SU-DHL-6 (cell line): ENCODE measurements around the gene NTM.

ENCODE experiments used
- H2AFZ ChIP-seq: fragments of 200-600 bp; sonication (generic); 2 replicates; pipeline ENCODE4 v1.6.1; 2014; ENCODE audit warnings: low read depth, mild to moderate bottlenecking, moderate library complexity, mixed read lengths, antibody characterized with exemption, low read length; ENCODE audit not compliant: severe bottlenecking
- H3F3A ChIP-seq: fragments of 200-600 bp; shearing (Covaris generic); 2 replicates; pipeline ENCODE4 v1.6.0; 2016; ENCODE audit warnings: antibody characterized with exemption, mild to moderate bottlenecking; ENCODE audit not compliant: insufficient read depth
- H3K27ac ChIP-seq: fragments of 200-600 bp; sonication (generic); 2 replicates; pipeline ENCODE4 v1.5.1; 2016; ENCODE audit warnings: low read depth, mild to moderate bottlenecking, low read length, moderate library complexity, mixed read lengths
- H3K27me3 ChIP-seq: fragments of 200-600 bp; sonication (generic), shearing (Covaris generic); 2 replicates; pipeline ENCODE4 v1.6.0; 2014; ENCODE audit warnings: mild to moderate bottlenecking, low read length
- H3K36me3 ChIP-seq: fragments of 200-600 bp; sonication (generic); 2 replicates; pipeline ENCODE4 v1.6.1; 2014; ENCODE audit warnings: mild to moderate bottlenecking, low read length, mixed read lengths
- H3K4me2 ChIP-seq: fragments of 300-600, 200-600 bp; shearing (Covaris generic), sonication (generic); 2 replicates; pipeline ENCODE4 v1.6.0; 2014; ENCODE audit warnings: low read length, low read depth, mild to moderate bottlenecking; ENCODE audit not compliant: poor library complexity, severe bottlenecking
- H3K4me3 ChIP-seq: fragments of 200-600 bp; sonication (generic); 2 replicates; pipeline ENCODE4 v1.5.1; 2014; ENCODE audit warnings: antibody characterized with exemption, low read length, mild to moderate bottlenecking, mixed read lengths; ENCODE audit not compliant: insufficient read depth, poor library complexity, severe bottlenecking
- H3K79me2 ChIP-seq: fragments of 200-600 bp; sonication (generic); 2 replicates; pipeline ENCODE4 v1.6.1; 2014; ENCODE audit warnings: mild to moderate bottlenecking, low read length, moderate library complexity; ENCODE audit not compliant: insufficient read depth
- H3K9ac ChIP-seq: fragments of 200-600 bp; sonication (generic); 2 replicates; pipeline ENCODE4 v1.7.0; 2014; ENCODE audit warnings: mild to moderate bottlenecking, low read length
- H3K9me2 ChIP-seq: fragments of 200-600 bp; sonication (generic); replicated peaks from 2 replicates; pipeline ENCODE4 v1.6.1; 2014; ENCODE audit warnings: low read length; ENCODE audit not compliant: insufficient read depth
- H3K9me3 ChIP-seq: fragments of 200-600 bp; sonication (generic); 2 replicates; pipeline ENCODE4 v1.6.1; 2014; ENCODE audit warnings: low read length, mixed read lengths; ENCODE audit not compliant: insufficient read depth
- H4K20me1 ChIP-seq: fragments of 200-600 bp; sonication (generic); 2 replicates; pipeline ENCODE4 v1.6.1; 2014; ENCODE audit warnings: low read depth, mild to moderate bottlenecking, antibody characterized with exemption, low read length, moderate library complexity, mixed read lengths
- CTCF ChIP-seq: fragments of 200-600 bp; sonication (generic); IDR thresholded peaks from one replicate; pipeline ENCODE4 v1.5.1; 2017; ENCODE audit warnings: antibody characterized with exemption, mild to moderate bottlenecking, low read length, moderate library complexity; ENCODE audit not compliant: insufficient read depth, poor library complexity, severe bottlenecking
- EZH2phosphoT487 ChIP-seq: fragments of 200-600 bp; sonication (generic), shearing (Covaris generic); conservative IDR thresholded peaks from 2 replicates; pipeline ENCODE4 v1.6.1; 2018; ENCODE audit warnings: mild to moderate bottlenecking, antibody characterized with exemption, low read length, moderate library complexity, mixed read lengths

The NTM gene

GRCh38 chr11:131703311-131703710 lies 332.9 kb downstream of the NTM start:
- no peaks in the 10 kb centered on the region for H3K79me2 ChIP-seq
- no peak overlapping the region for H3K9ac ChIP-seq
- no peaks in the 10 kb centered on the region for H3K9me3 ChIP-seq
- no peaks in the 10 kb centered on the region for H4K20me1 ChIP-seq
- no peak overlapping the region for H3K4me3 ChIP-seq
- TF ChIP-seq EZH2phosphoT487 = no peak
- no peak for TF ChIP-seq CTCF
- no peaks in the 10 kb centered on the region for H3K9me2 ChIP-seq
- no peaks in the 10 kb centered on the region for H3F3A ChIP-seq
- no peaks in the 10 kb centered on the region for H3K27me3 ChIP-seq
- H3K36me3 ChIP-seq = no peaks in the 10 kb centered on the region
- H2AFZ ChIP-seq = no peak overlapping the region
- no peak overlapping the region for H3K4me2 ChIP-seq
- no peak overlapping the region for H3K27ac ChIP-seq

- no peak for TF ChIP-seq CTCF
- TF ChIP-seq EZH2phosphoT487 = no peak
- H3F3A ChIP-seq = no peaks in the 10 kb centered on the region
- H4K20me1 ChIP-seq = no peaks in the 10 kb centered on the region
- H3K27ac ChIP-seq = no peak overlapping the region
- H3K79me2 ChIP-seq = no peaks in the 10 kb centered on the region
- H3K9me3 ChIP-seq = no peaks in the 10 kb centered on the region
- no peak overlapping the region for H2AFZ ChIP-seq
- no peak overlapping the region for H3K9ac ChIP-seq
- no peaks in the 10 kb centered on the region for H3K27me3 ChIP-seq
- H3K4me2 ChIP-seq = no peak overlapping the region
- no peaks in the 10 kb centered on the region for H3K9me2 ChIP-seq
- no peaks in the 10 kb centered on the region for H3K36me3 ChIP-seq
- H3K4me3 ChIP-seq = no peak overlapping the region
These were observed 334.3 kb downstream of the NTM start for GRCh38 chr11:131704682-131705081.

GRCh38 chr11:131710511-131710910 lies 340.1 kb downstream of the NTM start:
- no peak overlapping the region for H3K4me3 ChIP-seq
- H3K27me3 ChIP-seq = no peaks in the 10 kb centered on the region
- H3K9ac ChIP-seq = no peak overlapping the region
- H3K9me3 ChIP-seq = no peaks in the 10 kb centered on the region
- no peaks in the 10 kb centered on the region for H3K79me2 ChIP-seq
- TF ChIP-seq CTCF (no peak), EZH2phosphoT487 (no peak)
- no peaks in the 10 kb centered on the region for H3F3A ChIP-seq
- no peak overlapping the region for H3K27ac ChIP-seq
- H3K4me2 ChIP-seq = no peak overlapping the region
- no peak overlapping the region for H2AFZ ChIP-seq
- no peaks in the 10 kb centered on the region for H4K20me1 ChIP-seq
- H3K9me2 ChIP-seq = no peaks in the 10 kb centered on the region
- no peaks in the 10 kb centered on the region for H3K36me3 ChIP-seq
